HPDE6-E6E7 (cell line): ENCODE measurements around the gene KCNA2.

Source experiments
- DNase-seq: peaks from one replicate; pipeline ENCODE4 v3.0.0; 2011; ENCODE audit warnings: missing footprints; ENCODE audit errors: extremely low spot score

Gene KCNA2

DNA sequence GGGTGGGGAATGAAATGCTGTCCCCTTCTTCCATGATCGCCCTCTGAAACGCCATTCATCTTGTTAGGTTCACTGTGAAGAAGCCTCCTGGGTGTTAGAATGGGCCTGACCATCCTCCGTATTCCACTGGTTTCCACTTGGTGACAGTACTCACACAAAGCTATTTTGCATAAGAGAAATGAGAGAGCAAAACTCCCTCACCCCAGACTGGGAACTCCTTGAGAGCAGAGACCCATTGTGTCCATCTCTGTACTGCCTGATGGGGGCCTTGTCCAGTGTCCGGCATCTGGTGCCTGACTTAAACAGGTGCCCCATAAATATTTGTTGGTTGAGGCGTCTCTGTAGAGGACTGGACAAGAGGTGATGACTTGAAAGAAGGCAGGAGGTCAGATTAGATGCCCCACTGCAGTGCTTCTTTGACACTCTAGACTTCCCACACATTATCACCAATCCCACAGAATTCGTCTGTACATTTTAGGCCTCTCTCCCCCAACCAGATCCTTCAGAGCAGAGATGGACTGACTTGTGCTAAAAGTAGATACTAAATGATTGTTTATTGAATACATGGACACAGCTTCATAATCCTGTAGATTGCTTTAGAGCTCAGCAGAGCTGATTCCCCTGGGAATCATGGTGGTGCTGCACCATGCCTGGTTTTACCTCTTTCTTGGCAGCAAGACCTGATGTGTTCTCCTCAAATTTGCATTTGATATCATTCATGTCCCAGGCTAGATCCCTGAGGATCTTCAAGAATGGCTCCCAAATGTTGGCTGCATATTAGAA, 22.4 kb upstream of the KCNA2 start:
- no peak for DNase-seq

GRCh38 chr1:110627764-110628163, 21.6 kb upstream of the KCNA2 start:
- no peak for DNase-seq

- DNase-seq: no peak
Observed at GRCh38 chr1:110626889-110627288, 20.7 kb upstream of the KCNA2 start.

DNA sequence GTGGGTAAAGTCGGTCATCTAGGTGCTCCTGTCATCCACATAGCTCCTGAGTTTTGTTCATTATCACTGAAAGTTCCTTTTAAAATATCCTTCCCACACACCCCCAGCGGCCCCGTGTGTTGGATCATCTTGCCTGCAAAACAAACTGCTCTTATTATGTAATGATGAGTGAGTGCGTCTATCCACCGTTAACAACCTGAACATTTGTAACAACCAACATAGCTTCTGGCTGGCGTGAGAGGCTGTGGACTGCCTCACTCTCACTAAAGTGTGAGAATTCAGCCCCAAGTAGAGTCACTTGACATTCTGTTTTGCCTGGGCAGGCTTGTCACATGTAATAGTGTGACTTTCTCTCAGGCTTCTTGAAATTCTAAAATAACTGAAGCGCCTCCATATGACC, 14.5 kb upstream of the KCNA2 start:
- DNase-seq: no peak

GRCh38 chr1:110620250-110620615, 14.1 kb upstream of the KCNA2 start:
- DNase-seq: no peak

GRCh38 chr1:110619412-110620249, 13.5 kb upstream of the KCNA2 start:
- DNase-seq: peak; percentile 70

GRCh38 chr1:110618668-110619067, 12.5 kb upstream of the KCNA2 start:
- DNase-seq: no peak

GRCh38 chr1:110617589-110617988, 11.4 kb upstream of the KCNA2 start:
- no peak for DNase-seq

GRCh38 chr1:110617116-110617515, 11.0 kb upstream of the KCNA2 start:
- DNase-seq: no peak

GRCh38 chr1:110616587-110616986, 10.4 kb upstream of the KCNA2 start:
- DNase-seq: no peak

DNA sequence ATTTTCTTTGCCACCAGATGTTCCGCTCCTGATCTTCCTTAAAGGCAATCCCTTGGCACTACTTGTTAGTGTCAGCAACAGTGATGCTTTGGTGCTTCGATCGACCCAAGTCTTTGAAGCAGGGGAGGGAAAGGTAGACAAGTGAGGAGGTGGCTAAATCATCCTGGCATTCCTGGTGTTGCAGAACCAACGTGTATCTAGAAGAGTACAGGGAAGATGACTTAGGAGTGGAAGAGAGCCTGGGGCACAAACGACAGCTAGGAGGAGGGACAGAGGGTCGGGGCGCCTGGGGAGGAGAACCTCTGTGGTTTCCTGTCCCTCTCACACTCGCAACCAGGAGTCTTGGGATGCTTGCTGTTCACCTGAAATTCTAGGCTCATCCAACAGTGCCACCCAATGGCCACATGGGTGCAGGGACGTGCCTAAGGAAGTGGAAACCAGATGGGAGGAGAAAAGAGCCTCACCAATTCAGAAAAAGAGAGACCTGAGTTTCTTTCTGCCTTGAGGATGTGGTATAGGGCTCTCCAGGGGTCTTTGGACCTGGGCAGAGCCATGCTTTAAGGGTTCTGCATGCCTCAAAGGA, 9.5 kb upstream of the KCNA2 start:
- peak; percentile 67 for DNase-seq

- DNase-seq: no peak
Observed at GRCh38 chr1:110612060-110612745, 6.0 kb upstream of the KCNA2 start.

DNA sequence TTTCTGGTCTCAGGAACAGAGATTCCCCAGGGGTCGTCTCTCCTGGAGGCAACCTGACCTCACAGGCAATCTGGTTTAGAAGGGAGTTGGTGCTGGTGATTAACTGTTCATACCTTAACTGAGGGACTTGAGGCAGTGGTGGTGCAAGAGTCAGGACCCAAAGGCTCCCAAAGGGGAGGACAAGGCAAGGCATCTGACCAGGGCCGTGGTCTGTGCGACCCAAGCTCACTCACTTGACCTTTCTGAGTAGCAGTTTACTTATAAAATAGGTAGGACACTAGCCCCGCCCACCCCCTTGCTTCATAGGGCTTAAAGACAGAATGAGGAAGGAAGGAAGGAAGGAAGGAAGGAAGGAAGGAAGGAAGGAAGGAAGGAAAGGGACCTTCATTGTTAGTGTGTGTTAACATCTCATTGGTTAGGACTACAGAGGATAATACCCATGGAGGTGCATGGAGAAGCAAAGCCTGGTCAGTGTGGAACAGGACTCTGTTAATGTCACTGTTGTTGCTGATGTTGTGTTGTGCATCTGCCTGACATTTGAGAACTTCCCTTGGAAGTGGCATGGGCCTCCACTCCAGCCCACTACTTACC, 4.6 kb upstream of the KCNA2 start:
- no peak for DNase-seq

DNA sequence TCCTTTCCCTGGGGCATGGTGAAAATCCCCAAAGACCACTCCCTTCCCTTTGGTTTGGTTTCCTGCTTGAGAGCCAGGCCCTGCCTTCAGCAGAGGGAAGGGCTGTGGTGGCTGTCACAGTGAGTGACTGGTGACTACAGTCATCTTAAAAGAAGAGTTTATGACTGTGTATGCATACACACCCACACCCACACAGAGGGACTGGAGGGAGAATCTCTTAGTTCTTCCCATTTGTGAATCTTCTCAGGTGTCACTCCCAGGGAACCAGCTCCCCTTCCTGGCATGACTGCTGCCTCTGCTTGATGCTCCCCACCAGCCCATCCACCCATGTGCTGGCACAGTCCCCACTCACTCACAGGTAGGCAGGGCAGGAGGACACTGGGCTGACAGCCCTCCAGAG, 3.9 kb upstream of the KCNA2 start:
- no peak for DNase-seq

DNA sequence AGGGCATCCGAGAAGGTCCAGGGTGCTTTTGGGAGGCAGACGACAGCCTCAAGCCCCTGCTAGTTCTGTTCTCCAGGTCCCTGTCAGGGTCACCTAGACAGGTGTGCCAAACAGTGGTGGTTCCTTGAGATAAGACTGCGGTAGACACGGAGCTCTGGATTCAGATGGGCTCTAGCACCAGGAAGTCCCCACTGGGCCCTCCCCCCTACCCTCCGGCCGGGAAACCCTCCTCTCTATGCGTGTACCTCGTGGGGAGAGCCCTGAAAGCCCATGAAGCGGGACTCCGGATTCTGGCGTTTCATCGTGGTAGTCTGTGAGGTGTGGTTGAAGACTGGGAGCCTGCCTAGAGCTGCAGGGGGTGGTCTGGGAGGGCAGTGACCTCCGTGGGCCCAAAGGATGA, 2.1 kb upstream of the KCNA2 start:
- no peak for DNase-seq

- DNase-seq: no peak
Observed at GRCh38 chr1:110607536-110608230, 1.5 kb upstream of the KCNA2 start.

DNA sequence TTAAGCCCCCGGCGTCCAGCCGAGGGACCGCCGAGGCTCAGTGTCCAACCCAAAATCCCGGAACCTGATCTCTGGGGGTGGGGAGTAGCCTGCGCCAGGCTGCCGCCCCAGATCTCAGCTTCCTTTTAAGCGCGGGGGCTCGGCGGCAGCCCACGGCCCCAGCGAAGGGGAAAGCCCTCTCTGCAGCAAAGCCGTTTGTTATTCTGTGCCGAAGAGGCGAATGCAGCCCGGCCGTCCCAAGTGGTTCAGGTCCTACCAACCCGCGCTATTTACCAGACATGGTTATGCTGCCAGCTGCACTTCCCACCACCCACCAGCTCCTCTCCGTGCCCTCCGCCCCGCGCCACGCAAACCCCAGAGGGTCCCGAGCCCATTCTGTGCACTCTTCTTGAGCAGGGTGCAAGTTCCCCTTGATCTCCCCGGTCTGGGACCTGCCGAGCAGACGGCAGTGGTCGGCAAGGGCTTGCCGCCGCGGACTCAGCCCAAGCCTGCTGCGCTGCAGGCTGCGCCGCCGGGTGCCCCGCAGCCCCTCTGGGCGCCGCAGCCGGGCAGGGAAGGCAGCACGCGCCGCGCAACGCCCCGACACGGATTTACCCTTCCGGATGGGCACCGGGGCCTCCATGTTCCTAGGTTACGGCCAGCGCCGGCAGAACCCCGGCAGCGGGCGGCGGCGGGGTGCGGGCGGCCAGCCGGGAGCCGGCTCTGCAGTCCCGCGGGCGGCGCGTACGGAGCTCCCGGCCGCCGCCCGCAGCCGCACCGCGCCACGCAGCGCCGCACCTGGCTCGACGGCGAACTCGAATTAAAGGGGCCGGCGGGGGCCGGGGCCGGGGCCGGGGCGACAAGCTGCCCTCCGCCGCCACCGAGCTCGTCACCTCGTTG, 738 bp upstream of the KCNA2 start:
- no peak for DNase-seq

DNA sequence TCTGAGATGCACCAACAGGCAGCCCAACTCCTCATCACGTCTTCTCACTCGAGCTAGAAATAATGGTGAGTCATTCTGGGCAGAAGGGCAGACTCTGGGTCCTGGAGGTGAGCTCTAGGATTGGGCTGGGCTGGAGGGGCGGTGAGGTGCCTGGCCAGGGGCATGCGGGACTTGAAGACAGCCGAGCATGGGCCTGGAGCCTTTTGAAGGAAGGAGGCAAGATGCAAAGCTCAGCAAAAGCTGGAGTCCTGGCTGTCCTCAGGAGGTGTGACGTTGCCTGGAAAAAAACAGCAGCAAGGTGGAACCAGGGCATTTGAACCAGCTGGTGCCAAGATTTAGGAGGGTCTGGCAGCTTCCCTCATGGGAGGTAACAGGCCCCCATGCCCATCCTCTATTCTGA, 712 bp downstream of the KCNA2 start:
- DNase-seq: no peak

DNA sequence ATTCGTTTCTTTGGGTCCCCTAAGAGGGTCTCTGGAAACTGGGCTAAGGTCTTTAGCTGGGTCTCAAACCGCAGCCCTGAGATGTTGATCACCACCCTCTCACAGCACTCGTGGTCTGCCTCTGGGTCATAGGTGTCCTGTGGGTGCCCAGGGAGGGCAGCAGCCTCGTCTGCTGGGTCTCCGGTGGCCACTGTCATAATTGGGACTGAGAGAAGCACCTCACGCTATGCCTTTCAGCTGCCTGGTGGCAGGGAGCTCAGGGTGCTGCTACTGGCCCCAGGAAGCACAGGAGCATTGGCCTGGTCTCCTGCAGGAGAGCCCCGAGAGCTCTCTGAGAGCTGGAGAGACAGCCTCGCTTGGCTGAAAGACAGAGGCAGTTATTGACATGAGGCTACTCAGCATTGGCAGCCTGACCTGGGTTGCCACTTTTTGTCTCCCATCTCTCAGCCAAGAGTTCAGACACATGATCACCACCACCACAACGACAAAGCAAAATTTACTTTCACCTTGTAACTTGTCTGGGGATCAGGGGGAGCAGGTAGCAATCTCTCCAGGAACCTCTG, 1.5 kb downstream of the KCNA2 start:
- DNase-seq: no peak

GRCh38 chr1:110603058-110603457, 3.1 kb downstream of the KCNA2 start:
- no peak for DNase-seq
